T-helper 17 cell (primary cell): Measurements from ENCODE around the gene KLC3. TPM values are rescaled to one million over a fixed set of nuclear protein-coding genes. Genes with fewer than 3 reads are reported as not detected.

Experiments used
- ATAC-seq: fragments of 150-1000 bp; cut with Tn5 transposase; 2 replicates; pipeline ENCODE4 v1.10.0; 2021; ENCODE audit warnings: mild to moderate bottlenecking, moderate library complexity
- DNase-seq, 3 donors: peaks; one replicate each; pipeline versions ENCODE4 v3.0.0 to v3.0.0-alpha.2; 2020 to 2021
- H3K9me3 ChIP-seq: one replicate; pipeline ENCODE4 v1.7.0; 2013; ENCODE audit warnings: low read length, mild to moderate bottlenecking; ENCODE audit not compliant: control insufficient read depth, poor library complexity, severe bottlenecking
- H3K27ac Mint-ChIP-seq: one replicate; pipeline ENCODE4 v1.8.0; 2022; ENCODE audit warnings: mild to moderate bottlenecking, moderate library complexity, mixed read lengths
- H3K27me3 Mint-ChIP-seq: one replicate; pipeline ENCODE4 v1.8.0; 2022; ENCODE audit warnings: mixed read lengths
- H3K36me3 Mint-ChIP-seq: one replicate; pipeline ENCODE4 v1.8.0; 2022; ENCODE audit warnings: low read depth, mixed read lengths
- H3K4me1 Mint-ChIP-seq: one replicate; pipeline ENCODE4 v1.8.0; 2022; ENCODE audit warnings: mild to moderate bottlenecking, mixed read lengths
- H3K4me3 Mint-ChIP-seq: one replicate; pipeline ENCODE4 v1.8.0; 2022; ENCODE audit warnings: mild to moderate bottlenecking, moderate library complexity, mixed read lengths
- total RNA-seq, 4 donors: library from RNA in 2 of 4; stranded (reverse) in 2 of 4; gene quantifications; one replicate each; pipeline ENCODE4 v1.2.3 and lab custom pipeline; 2022 to 2026

The KLC3 gene
- total RNA-seq (not detected), total RNA-seq (lab: John Stamatoyannopoulos, UW) (0 to 0.12 reads per million in 2 donors)

DNA sequence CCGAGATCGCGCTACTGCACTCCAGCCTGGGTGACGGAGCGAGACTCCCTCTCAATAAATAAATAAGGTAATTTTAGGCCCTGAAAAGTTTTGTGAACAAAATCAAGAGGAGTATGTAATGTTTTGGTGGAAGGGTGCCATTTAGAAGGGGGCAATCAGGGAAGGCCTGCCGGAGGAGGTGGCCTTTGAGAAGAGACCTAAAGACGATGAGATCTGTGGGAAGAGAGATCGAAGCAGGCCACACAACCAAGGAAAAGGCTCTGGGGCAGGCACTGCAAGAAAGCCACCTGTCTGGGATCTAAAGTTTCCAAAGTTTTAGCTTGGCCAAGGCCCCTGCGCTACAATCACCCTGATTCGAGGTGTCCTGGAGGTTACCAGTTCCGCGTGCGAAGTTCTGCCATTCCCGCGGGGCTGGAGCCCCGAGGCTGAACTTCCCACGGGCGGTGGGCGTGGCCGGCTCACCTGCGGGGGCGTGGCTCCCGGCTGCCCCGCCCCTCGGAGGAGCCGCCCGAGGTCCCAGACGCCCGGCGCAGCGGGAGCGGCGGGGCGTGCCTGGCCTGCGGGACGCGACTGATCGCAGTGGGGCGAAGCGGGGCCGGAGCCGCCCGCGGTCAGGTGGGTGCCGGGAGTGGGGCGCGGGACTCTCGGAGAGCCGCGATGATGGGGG is at the start of gene KLC3:
KLC3 (plus strand) TSS at position 519 of the 667 bp plus-strand sequence. CDS start 4,792 bp downstream, outside the sequence.
- H3K27ac Mint-ChIP-seq, result no peak within 1 kb of the TSS
- ATAC-seq, result peak; percentile 51
- H3K4me3 Mint-ChIP-seq, result peak within 1 kb of the TSS; percentile 64
- peaks cover 8% of the 10 kb centered on the region for H3K4me1 Mint-ChIP-seq
- H3K27me3 Mint-ChIP-seq, result peaks cover 27% of the 10 kb centered on the region
- H3K9me3 ChIP-seq, result no peaks in the 10 kb centered on the region
- DNase-seq, result peak in 2 of 3 donors; percentile 45 to 46
- H3K36me3 Mint-ChIP-seq, result peaks cover 4% of the 10 kb centered on the region

GRCh38 chr19:45291834-45292233 is 48.7 kb upstream of the KLC3 start:
- DNase-seq (no peak), ATAC-seq (no peak)
- H3K4me1 Mint-ChIP-seq, result no peaks in the 10 kb centered on the region
- no peak overlapping the region for H3K4me3 Mint-ChIP-seq
- H3K9me3 ChIP-seq, result no peaks in the 10 kb centered on the region
- peaks cover 6% of the 10 kb centered on the region for H3K36me3 Mint-ChIP-seq
- H3K27me3 Mint-ChIP-seq, result no peaks in the 10 kb centered on the region
- H3K27ac Mint-ChIP-seq, result no peak overlapping the region

- DNase-seq (no peak), ATAC-seq (no peak)
- H3K27ac Mint-ChIP-seq, result no peak overlapping the region
- H3K9me3 ChIP-seq, result no peaks in the 10 kb centered on the region
- peaks cover 9% of the 10 kb centered on the region for H3K36me3 Mint-ChIP-seq
- peaks cover 3% of the 10 kb centered on the region for H3K4me1 Mint-ChIP-seq
- no peak overlapping the region for H3K4me3 Mint-ChIP-seq
- H3K27me3 Mint-ChIP-seq, result no peaks in the 10 kb centered on the region
Measured at GRCh38 chr19:45293682-45294081, 46.9 kb upstream of the KLC3 start.

- DNase-seq (no peak), ATAC-seq (no peak)
- no peak overlapping the region for H3K4me3 Mint-ChIP-seq
- H3K27ac Mint-ChIP-seq, result no peak overlapping the region
- H3K9me3 ChIP-seq, result no peaks in the 10 kb centered on the region
- H3K36me3 Mint-ChIP-seq, result peaks cover 7% of the 10 kb centered on the region
- H3K27me3 Mint-ChIP-seq, result no peaks in the 10 kb centered on the region
- H3K4me1 Mint-ChIP-seq, result peaks cover 3% of the 10 kb centered on the region
Measured at GRCh38 chr19:45294291-45295029, 46.1 kb upstream of the KLC3 start.

DNA sequence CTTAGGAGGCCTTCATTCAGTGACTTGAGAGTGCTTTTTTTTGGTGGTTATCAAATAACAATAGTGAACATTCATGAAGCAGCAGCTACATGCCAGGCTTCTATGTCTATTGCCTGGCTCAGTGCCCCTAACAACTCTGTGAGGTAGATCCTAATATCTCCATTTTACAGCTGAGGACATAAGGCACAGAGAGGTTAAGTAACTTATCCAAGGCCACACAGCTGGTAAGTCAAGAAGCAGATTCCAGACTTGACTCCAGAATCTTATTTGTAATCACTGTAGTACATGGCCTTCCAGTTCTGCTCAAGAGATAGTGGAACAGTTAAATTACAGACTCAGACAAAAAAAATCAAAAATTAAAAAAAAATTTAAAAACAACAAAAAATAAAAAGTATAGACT is 44.7 kb upstream of the KLC3 start:
- H3K4me1 Mint-ChIP-seq, result peaks cover 3% of the 10 kb centered on the region
- H3K36me3 Mint-ChIP-seq, result peaks cover 7% of the 10 kb centered on the region
- no peak overlapping the region for H3K4me3 Mint-ChIP-seq
- no peak overlapping the region for H3K27ac Mint-ChIP-seq
- ATAC-seq (no peak), DNase-seq (no peak)
- no peaks in the 10 kb centered on the region for H3K9me3 ChIP-seq
- no peaks in the 10 kb centered on the region for H3K27me3 Mint-ChIP-seq

GRCh38 chr19:45296355-45296754 is 44.2 kb upstream of the KLC3 start:
- ATAC-seq (no peak), DNase-seq (no peak)
- H3K27me3 Mint-ChIP-seq, result no peaks in the 10 kb centered on the region
- peaks cover 3% of the 10 kb centered on the region for H3K4me1 Mint-ChIP-seq
- peaks cover 5% of the 10 kb centered on the region for H3K36me3 Mint-ChIP-seq
- H3K27ac Mint-ChIP-seq, result peak overlapping the region; percentile 90
- H3K4me3 Mint-ChIP-seq, result no peak overlapping the region
- H3K9me3 ChIP-seq, result no peaks in the 10 kb centered on the region

DNA sequence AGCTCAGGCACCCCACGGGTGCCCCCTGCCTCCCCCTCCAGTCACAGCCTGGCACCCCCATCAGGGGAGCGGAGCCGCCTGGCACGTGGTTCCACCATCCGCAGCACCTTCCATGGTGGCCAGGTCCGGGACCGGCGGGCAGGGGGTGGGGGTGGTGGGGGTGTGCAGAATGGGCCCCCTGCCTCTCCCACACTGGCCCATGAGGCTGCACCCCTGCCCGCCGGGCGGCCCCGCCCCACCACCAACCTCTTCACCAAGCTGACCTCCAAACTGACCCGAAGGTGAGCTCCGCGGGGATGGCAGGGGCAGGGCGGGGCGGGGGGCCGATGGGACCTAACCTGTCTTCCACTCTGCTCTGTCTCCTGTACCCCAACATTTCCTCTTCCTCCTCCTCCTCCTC is 42.9 kb upstream of the KLC3 start:
- no peak overlapping the region for H3K4me3 Mint-ChIP-seq
- peaks cover 3% of the 10 kb centered on the region for H3K4me1 Mint-ChIP-seq
- no peak overlapping the region for H3K27ac Mint-ChIP-seq
- DNase-seq (no peak), ATAC-seq (no peak)
- H3K36me3 Mint-ChIP-seq, result peaks cover 5% of the 10 kb centered on the region
- H3K27me3 Mint-ChIP-seq, result no peaks in the 10 kb centered on the region
- no peaks in the 10 kb centered on the region for H3K9me3 ChIP-seq

DNA sequence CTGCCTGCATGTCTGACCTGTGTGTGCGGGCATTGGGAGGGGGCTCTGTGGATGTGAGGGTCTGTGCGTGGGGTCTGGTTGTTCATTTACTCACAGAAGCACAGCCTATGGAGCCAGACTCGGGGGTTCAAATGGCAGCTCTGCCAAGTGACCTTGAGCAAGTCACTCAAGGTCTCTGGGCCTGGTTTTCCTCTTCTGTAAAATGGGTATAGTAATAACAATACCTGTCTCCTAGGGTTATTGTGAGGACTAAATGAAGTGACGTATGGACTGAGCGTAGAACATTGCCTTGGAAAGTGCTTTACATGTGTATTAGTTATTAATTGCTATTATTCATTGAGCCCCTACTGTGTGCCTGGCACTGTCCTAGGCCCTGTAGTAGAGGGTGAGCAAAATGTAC is 42.3 kb upstream of the KLC3 start:
- Mint-ChIP-seq H3K4me3 (no peak overlapping the region), H3K27me3 (no peaks in the 10 kb centered on the region), H3K36me3 (peaks cover 5% of the 10 kb centered on the region), H3K4me1 (peaks cover 3% of the 10 kb centered on the region), H3K27ac (no peak overlapping the region)
- DNase-seq (no peak), ATAC-seq (no peak)
- H3K9me3 ChIP-seq, result no peaks in the 10 kb centered on the region

- no peaks in the 10 kb centered on the region for H3K9me3 ChIP-seq
- Mint-ChIP-seq H3K4me1 (peaks cover 6% of the 10 kb centered on the region), H3K27ac (no peak overlapping the region), H3K4me3 (no peak overlapping the region), H3K36me3 (peaks cover 5% of the 10 kb centered on the region), H3K27me3 (no peaks in the 10 kb centered on the region)
- DNase-seq (no peak), ATAC-seq (no peak)
Measured at GRCh38 chr19:45299719-45300118, 40.8 kb upstream of the KLC3 start.

DNA sequence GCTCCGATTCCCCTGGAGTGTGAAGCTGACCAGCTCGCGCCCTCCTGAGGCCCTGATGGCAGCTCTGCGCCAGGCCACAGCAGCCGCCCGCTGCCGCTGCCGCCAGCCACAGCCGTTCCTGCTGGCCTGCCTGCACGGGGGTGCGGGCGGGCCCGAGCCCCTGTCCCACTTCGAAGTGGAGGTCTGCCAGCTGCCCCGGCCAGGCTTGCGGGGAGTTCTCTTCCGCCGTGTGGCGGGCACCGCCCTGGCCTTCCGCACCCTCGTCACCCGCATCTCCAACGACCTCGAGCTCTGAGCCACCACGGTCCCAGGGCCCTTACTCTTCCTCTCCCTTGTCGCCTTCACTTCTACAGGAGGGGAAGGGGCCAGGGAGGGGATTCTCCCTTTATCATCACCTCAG is 38.1 kb upstream of the KLC3 start:
- peaks cover 2% of the 10 kb centered on the region for H3K36me3 Mint-ChIP-seq
- no peaks in the 10 kb centered on the region for H3K27me3 Mint-ChIP-seq
- no peak overlapping the region for H3K27ac Mint-ChIP-seq
- no peak overlapping the region for H3K4me3 Mint-ChIP-seq
- H3K9me3 ChIP-seq, result no peaks in the 10 kb centered on the region
- ATAC-seq (no peak), DNase-seq (no peak)
- H3K4me1 Mint-ChIP-seq, result peaks cover 6% of the 10 kb centered on the region

- no peaks in the 10 kb centered on the region for H3K27me3 Mint-ChIP-seq
- ATAC-seq (no peak), DNase-seq (no peak)
- H3K4me1 Mint-ChIP-seq, result peaks cover 6% of the 10 kb centered on the region
- H3K27ac Mint-ChIP-seq, result no peak overlapping the region
- H3K36me3 Mint-ChIP-seq, result peaks cover 2% of the 10 kb centered on the region
- H3K4me3 Mint-ChIP-seq, result no peak overlapping the region
- no peaks in the 10 kb centered on the region for H3K9me3 ChIP-seq
Measured at GRCh38 chr19:45303269-45304060, 37.1 kb upstream of the KLC3 start.

DNA sequence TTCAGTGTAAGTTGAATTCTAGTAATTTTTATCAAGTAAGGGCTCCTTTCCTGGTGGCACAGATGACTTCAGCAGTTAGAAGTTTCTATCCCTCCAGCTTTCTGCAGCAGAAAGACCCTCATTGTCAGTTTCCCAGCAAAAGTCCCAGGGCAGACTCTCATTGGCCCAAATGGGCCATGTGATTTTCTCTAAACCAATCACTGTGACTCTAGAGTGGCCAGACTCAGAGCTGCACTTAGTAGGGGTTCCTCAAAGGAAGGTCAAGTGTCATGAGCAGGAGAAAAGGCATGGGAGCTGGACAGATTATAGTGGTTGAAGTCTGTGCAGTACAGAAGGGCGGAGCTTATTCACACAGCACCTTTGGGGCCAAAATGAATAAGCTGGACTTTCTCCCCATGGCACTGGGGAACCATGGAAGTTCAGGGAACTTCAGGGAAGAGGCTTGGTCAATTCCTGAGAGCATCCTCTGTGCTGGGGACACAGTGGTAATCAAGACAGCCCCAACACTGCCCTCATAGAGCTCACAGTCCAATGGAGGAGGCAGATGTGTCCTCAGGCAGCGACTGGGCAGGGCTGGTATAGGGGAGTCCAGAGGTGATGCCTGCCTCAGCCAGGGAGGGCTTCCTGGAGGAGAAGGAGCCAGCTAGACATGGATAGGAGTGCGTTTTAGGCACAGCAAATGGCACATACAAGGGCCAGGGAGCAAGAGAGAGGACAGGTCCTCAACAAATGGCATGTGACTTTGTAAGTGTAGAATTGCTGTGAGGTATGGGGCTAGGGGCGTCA is 36.2 kb upstream of the KLC3 start:
- DNase-seq (no peak), ATAC-seq (no peak)
- peak overlapping the region; percentile 27 for H3K27ac Mint-ChIP-seq
- no peaks in the 10 kb centered on the region for H3K27me3 Mint-ChIP-seq
- peaks cover 2% of the 10 kb centered on the region for H3K36me3 Mint-ChIP-seq
- no peak overlapping the region for H3K4me3 Mint-ChIP-seq
- no peaks in the 10 kb centered on the region for H3K9me3 ChIP-seq
- peaks cover 6% of the 10 kb centered on the region for H3K4me1 Mint-ChIP-seq

DNA sequence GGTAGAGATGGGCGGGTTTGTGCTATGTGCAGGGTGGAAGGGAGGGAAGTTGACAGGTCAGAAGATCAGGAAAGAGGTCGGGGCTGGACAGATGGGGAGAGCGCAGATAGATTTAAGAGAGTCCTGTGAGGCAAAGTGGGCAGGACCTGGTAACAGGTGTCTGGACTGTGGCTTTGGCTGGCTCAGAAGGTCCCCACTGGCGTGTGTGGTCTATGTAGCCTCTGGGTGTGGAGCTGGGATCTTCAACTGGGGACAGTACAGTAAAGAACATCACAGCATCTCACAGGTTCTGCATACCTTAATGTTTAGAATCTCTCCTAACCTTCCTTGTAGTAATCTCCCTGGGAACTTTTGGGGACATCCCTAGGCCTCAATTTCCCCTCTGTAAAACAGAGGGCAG is 35.5 kb upstream of the KLC3 start:
- ATAC-seq (no peak), DNase-seq (no peak)
- Mint-ChIP-seq H3K27ac (peak overlapping the region; percentile 27), H3K4me1 (peaks cover 6% of the 10 kb centered on the region), H3K27me3 (no peaks in the 10 kb centered on the region), H3K36me3 (no peaks in the 10 kb centered on the region), H3K4me3 (no peak overlapping the region)
- H3K9me3 ChIP-seq, result no peaks in the 10 kb centered on the region
